ENCODE results near the gene IMMT. TPM values are rescaled to one million over a fixed set of nuclear protein-coding genes. Genes with fewer than 3 reads are reported as not detected.

IMMT gene
- total RNA-seq, 1 experiment from 2014 or later: 112 TPM

DNA sequence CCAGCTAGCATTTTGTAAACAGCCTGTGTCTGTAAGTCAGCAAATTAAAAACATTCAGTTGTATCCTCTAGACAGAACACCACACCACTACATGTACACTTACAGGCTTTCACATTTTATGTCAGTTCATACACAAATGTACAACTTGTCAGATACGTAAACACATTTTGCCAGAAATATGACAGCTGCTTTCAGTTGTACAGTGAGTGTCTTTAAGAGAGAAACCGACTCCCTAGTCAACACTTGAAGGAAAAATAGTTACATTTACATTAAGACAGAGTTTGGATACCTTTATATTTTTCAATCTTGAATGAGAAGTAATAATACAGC, 19.2 kb upstream of the IMMT start:
- DNase-seq: no peak
- Mint-ChIP-seq H3K9me3 (no peaks in the 10 kb centered on the region), H3K4me1 (peaks cover 0 to 3% of the 10 kb centered on the region in 2 experiments; a peak in 2 of 4 replicates), H3K27me3 (ENCODE audit: low read depth) (peaks cover 3% of the 10 kb centered on the region; the same call in 1 of the 2 replicates), H3K4me3 (no peak overlapping the region), H3K36me3 (ENCODE audit: insufficient read depth in 1 of 3, low read depth in 3 of 3) (peaks cover 15 to 36% (median 35%) of the 10 kb centered on the region in 3 experiments; a peak in 6 of 7 replicates), H3K27ac (no peak overlapping the region)
- TF ChIP-seq CTCF (conservative IDR thresholded peaks at IDR 0.05): no peak
- H4K5ac ChIP-seq (ENCODE audit: insufficient read length, low read depth, low read length): no peak overlapping the region
- no peak overlapping the region for H3K18ac ChIP-seq (ENCODE audit: insufficient read length, low read depth, low read length)
- H4K20me1 ChIP-seq (ENCODE audit: control insufficient read depth, insufficient read depth, insufficient read length): no peaks in the 10 kb centered on the region
- no peaks in the 10 kb centered on the region for H3K27me3 ChIP-seq (ENCODE audit: insufficient read depth, low read length)
- H2AFZ ChIP-seq (ENCODE audit: low read length): no peak overlapping the region
- no peaks in the 10 kb centered on the region for H3K4me1 ChIP-seq (ENCODE audit: insufficient read depth, low read length)
- no peak overlapping the region for H4K91ac ChIP-seq (ENCODE audit: insufficient read length, low read depth, low read length)
- no peaks in the 10 kb centered on the region for H3K9me3 ChIP-seq (ENCODE audit: control insufficient read depth, low read depth, low read length)
- H3K23me2 ChIP-seq (ENCODE audit: insufficient read length, low read depth, low read length, poor library complexity, severe bottlenecking): no peaks in the 10 kb centered on the region
- H2BK20ac ChIP-seq (ENCODE audit: low read depth, low read length, poor library complexity, severe bottlenecking): no peak overlapping the region
- no peak overlapping the region for H2BK12ac ChIP-seq (ENCODE audit: insufficient read length, low read depth, low read length)
- H3K14ac ChIP-seq (ENCODE audit: insufficient read depth, low read length): no peak overlapping the region
- no peaks in the 10 kb centered on the region for H3K79me1 ChIP-seq (ENCODE audit: insufficient read depth, low read depth, low read length, poor library complexity, severe bottlenecking)
- H3K9ac ChIP-seq (ENCODE audit: extremely low read depth, insufficient read length, low read length): no peak overlapping the region
- H2BK120ac ChIP-seq (ENCODE audit: low read depth, low read length, poor library complexity, severe bottlenecking): no peak overlapping the region
- H3K56ac ChIP-seq (ENCODE audit: insufficient read length, low read depth, low read length): no peak overlapping the region
- H3K4me2 ChIP-seq (ENCODE audit: insufficient read depth, insufficient read length, low read length): no peak overlapping the region
- H3K79me2 ChIP-seq (ENCODE audit: insufficient read depth, low read length): no peaks in the 10 kb centered on the region
- H3K27ac ChIP-seq (ENCODE audit: insufficient read length, low read depth, low read length): no peak overlapping the region
- H3K23ac ChIP-seq (ENCODE audit: insufficient read length, low read depth, low read length): no peak overlapping the region
- no peak overlapping the region for H2BK5ac ChIP-seq (ENCODE audit: insufficient read length, low read length)
- no peak overlapping the region for H2BK15ac ChIP-seq (ENCODE audit: low read depth, low read length)
- no peak overlapping the region for H2AK5ac ChIP-seq (ENCODE audit: insufficient read length, low read length)
- WGBS (ENCODE audit: extremely low coverage, insufficient read length, low lambda C conversion rate): no CpG with 5 or more reads among the region's 2 CpGs
- H3T11ph ChIP-seq (ENCODE audit: low read length): no peak overlapping the region
- no peak overlapping the region for H3K4ac ChIP-seq (ENCODE audit: low read depth, low read length)
- H4K8ac ChIP-seq (replicated peaks; ENCODE audit: insufficient read length, low read depth, low read length): no peak overlapping the region

Measured in H9 (cell line).